ENCODE measurements around the gene SYCE3.

DNA sequence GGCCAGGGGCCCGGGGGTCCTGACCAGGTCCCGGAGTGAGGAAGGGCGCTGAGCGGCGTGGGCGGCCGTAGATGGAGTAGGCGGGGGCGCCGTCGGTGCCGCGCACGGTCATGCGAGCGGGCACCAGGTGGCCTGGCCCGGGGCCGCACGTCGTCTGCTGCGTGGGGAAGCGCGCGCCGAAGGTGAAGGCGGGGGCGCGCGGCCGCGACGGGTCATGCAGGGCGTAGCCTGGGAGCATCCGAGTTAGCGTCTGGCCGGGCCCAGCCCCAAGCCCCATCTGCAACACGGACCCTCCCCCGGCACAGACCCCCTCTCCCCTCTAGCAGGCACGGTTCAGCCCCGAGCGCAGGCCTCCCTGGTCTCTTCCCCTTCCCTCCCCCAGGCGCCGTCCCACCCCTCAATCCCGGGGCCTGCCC is 31.2 kb downstream of the SYCE3 start:
- TF ChIP-seq POLR2A (IDR thresholded peaks at IDR 0.05; ENCODE audit: low read length) (no peak), GATA1 (IDR thresholded peaks at IDR 0.05; ENCODE audit: low read depth, low read length) (no peak)

Measured in erythroblast (primary cell).